ENCODE measurements around the gene FNBP1L. TPM values are rescaled to one million over a fixed set of nuclear protein-coding genes. Genes with fewer than 3 reads are reported as not detected.

The FNBP1L gene
- total and polyA plus RNA-seq, 2 of the 8 experiments (the other 6 are each of a cell fraction or from before 2014, with no cell fraction given): 48.9 to 95.9 TPM

GRCh38 chr1:93408203-93408602 lies 39.7 kb upstream of the FNBP1L start:
- H2BK5ac ChIP-seq (ENCODE audit: low read depth, low read length): no peak overlapping the region
- H3K23me2 ChIP-seq (ENCODE audit: low read depth, low read length): no peaks in the 10 kb centered on the region
- H3K14ac ChIP-seq (ENCODE audit: insufficient read length): no peak overlapping the region
- H2BK12ac ChIP-seq (ENCODE audit: low read depth, low read length): no peak overlapping the region
- DNase-seq (ENCODE audit: low read depth in 1 of 2, low spot score in 2 of 2): no peak
- no peak overlapping the region for H2AFZ ChIP-seq (ENCODE audit: low read length)
- POLR2A ChIA-PET (ENCODE audit: partially characterized antibody): interaction anchor here (0.5 kb wide), 1 partner anchor 16 kb away, joined by 3 read pairs; no protein-coding TSS in a partner anchor
- CTCF ChIA-PET (ENCODE audit: partially characterized antibody): no interaction called here
- H2BK15ac ChIP-seq (ENCODE audit: low read length): no peak overlapping the region
- H3K9me3 ChIP-seq (ENCODE audit: insufficient read depth in 2 of 2, low read depth in 1 of 2, low read length in 1 of 2): peaks cover 25 to 29% of the 10 kb centered on the region in 2 experiments
- H3K56ac ChIP-seq (replicated peaks; ENCODE audit: insufficient read length, low read depth, low read length): no peak overlapping the region
- H4K91ac ChIP-seq (replicated peaks; ENCODE audit: insufficient read length, low read length): no peak overlapping the region
- no peak overlapping the region for H3K4ac ChIP-seq (replicated peaks; ENCODE audit: insufficient read length, low read depth, low read length)
- peak overlapping the region in 1 of 4 experiments; percentile 39; a peak in 1 of 8 replicates for H3K4me3 ChIP-seq (ENCODE audit: extremely low read depth in 1 of 4, insufficient read depth in 2 of 4, low read depth in 3 of 4, low read length in 4 of 4)
- peaks cover 3 to 12% (median 7%) of the 10 kb centered on the region in 4 experiments; a peak in 5 of 7 replicates for H3K4me1 ChIP-seq (replicated peaks in 1 of 4; ENCODE audit: control insufficient read depth in 3 of 4, insufficient read depth in 4 of 4, low read length in 3 of 4)
- no peaks in the 10 kb centered on the region for H3K27me3 ChIP-seq (replicated peaks in 1 of 4; ENCODE audit: control insufficient read depth in 3 of 4, extremely low read depth in 1 of 4, insufficient read depth in 3 of 4, low read length in 3 of 4)
- H4K5ac ChIP-seq (ENCODE audit: insufficient read length, low read depth, low read length): no peak overlapping the region
- WGBS, 2 experiments (ENCODE audit: extremely low coverage in 1 of 2, insufficient coverage in 1 of 2, insufficient read length in 1 of 2, insufficient replicate concordance in 2 of 2, low coverage in 1 of 2, low lambda C conversion rate in 2 of 2, missing lambda C conversion rate in 1 of 2): 92% methylated on average over 4 of the region's 4 CpGs; no CpG with 5 or more reads in 1 of the 2 experiments
- no peak overlapping the region for H3K23ac ChIP-seq (ENCODE audit: insufficient read length)
- H2AK5ac ChIP-seq (ENCODE audit: low read depth, low read length): no peak overlapping the region
- H2BK120ac ChIP-seq (replicated peaks; ENCODE audit: low read depth, low read length): peak overlapping the region; percentile 33
- peaks cover 0 to 21% (median 5%) of the 10 kb centered on the region in 4 experiments; a peak in 3 of 8 replicates for H3K36me3 ChIP-seq (ENCODE audit: control insufficient read depth in 2 of 4, insufficient read depth in 4 of 4, low read length in 3 of 4)
- H3K79me1 ChIP-seq (ENCODE audit: low read depth, low read length): no peaks in the 10 kb centered on the region
- no peak overlapping the region for H3K27ac ChIP-seq (ENCODE audit: low read depth, low read length)
- H3K79me2 ChIP-seq (ENCODE audit: control insufficient read depth in 1 of 2, insufficient read depth in 2 of 2, low read length in 2 of 2): no peaks in the 10 kb centered on the region
- no peak overlapping the region for H3K18ac ChIP-seq (ENCODE audit: extremely low read depth, low read length)
- no peak for FAIRE-seq
- no peak overlapping the region for H3K4me2 ChIP-seq (ENCODE audit: insufficient read depth in 1 of 2, low read depth in 2 of 2, low read length in 2 of 2)
- no peak overlapping the region for H2BK20ac ChIP-seq (ENCODE audit: low read length)
- no peaks in the 10 kb centered on the region for H4K20me1 ChIP-seq (replicated peaks in 1 of 2; ENCODE audit: control insufficient read depth in 1 of 2, insufficient read depth in 2 of 2, low read length in 2 of 2)
- H4K8ac ChIP-seq (ENCODE audit: extremely low read depth, insufficient read depth, low read length): no peak overlapping the region
- no peak overlapping the region for H3K9ac ChIP-seq (replicated peaks in 1 of 4; ENCODE audit: extremely low read depth in 1 of 4, low read depth in 3 of 4, low read length in 3 of 4)
- TF ChIP-seq SRF (IDR thresholded peaks at IDR 0.05; ENCODE audit: low read depth, low read length) (no peak), YY1 (IDR thresholded peaks at IDR 0.05; ENCODE audit: low read depth, low read length) (no peak), GABPA (IDR thresholded peaks at IDR 0.05; ENCODE audit: borderline replicate concordance, insufficient read depth, low read length) (no peak), EGR1 (IDR thresholded peaks at IDR 0.05; ENCODE audit: borderline replicate concordance, low read depth, low read length) (no peak), BRCA1 (IDR thresholded peaks at IDR 0.05; ENCODE audit: low read depth, low read length) (no peak), BCL11A (IDR thresholded peaks at IDR 0.05; ENCODE audit: low read depth in 2 of 2, low read length in 2 of 2) (no peak), GTF2F1 (IDR thresholded peaks at IDR 0.05; ENCODE audit: borderline replicate concordance, low read depth, low read length) (no peak), ZNF274 (IDR thresholded peaks at IDR 0.05; ENCODE audit: borderline replicate concordance, extremely low read depth, low read length) (no peak), RNF2 (IDR thresholded peaks at IDR 0.05; ENCODE audit: borderline replicate concordance, low read depth, low read length, missing control alignments, poor library complexity, severe bottlenecking) (no peak), TBP (IDR thresholded peaks at IDR 0.05; ENCODE audit: low read depth, low read length) (no peak), MAX (IDR thresholded peaks at IDR 0.05) (no peak)

All from H1 (cell line).